ENCODE measurements around the gene IFNGR2.
A peak's percentile ranks its signal among the peaks of the same experiment; 100 is the strongest.

The IFNGR2 gene

DNA sequence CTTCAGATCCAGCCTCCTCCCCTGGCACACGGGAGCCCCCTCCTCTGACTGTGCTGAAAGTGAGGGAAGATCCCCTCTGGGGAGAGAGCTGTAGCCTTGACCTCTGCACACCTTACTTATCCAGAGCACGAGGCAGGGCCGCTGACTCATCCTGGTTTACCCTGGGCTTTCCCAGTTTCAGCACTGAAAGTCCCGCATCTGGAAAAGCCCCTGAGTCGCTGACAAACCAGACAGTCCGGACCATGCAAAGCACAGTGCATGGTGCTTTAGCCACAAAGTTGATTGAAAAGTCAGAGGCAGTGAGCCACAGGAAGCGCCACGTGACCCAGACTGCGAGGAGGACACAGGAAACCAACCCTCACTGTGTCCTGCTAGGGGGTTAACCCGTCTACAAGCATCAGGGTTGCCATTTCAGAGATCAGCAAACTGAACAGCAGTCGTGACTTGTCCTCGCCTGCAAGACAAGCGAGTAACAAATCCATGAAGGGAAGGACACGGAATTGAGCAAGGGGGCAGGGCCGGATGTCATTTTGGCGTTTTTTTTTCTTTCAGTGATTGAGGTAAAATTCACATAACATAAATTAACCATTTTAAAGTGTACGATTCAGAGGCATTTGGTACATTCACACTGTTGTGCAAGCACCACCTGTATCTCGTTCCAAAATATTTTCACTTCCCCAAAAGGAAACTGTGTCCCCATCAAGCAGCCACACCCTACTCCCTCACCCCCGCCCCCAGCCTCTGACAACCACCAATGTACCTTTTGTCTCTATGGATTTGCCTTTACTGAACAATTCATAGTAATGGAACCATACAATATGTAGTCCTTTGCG lies 19.9 kb upstream of the IFNGR2 start:
- H3K27ac Mint-ChIP-seq: peak overlapping the region; percentile 82
- H3K36me3 Mint-ChIP-seq (ENCODE audit: low read depth): peaks cover 1% of the 10 kb centered on the region
- H3K27me3 Mint-ChIP-seq (ENCODE audit: low read depth): peaks cover 12% of the 10 kb centered on the region
- no peaks in the 10 kb centered on the region for H3K9me3 Mint-ChIP-seq
- H3K4me1 Mint-ChIP-seq (ENCODE audit: low read depth): peaks cover 53% of the 10 kb centered on the region
- peak overlapping the region; percentile 82 for H3K4me3 Mint-ChIP-seq
- peak; percentile 89 for DNase-seq (ENCODE audit: low spot score)

DNA sequence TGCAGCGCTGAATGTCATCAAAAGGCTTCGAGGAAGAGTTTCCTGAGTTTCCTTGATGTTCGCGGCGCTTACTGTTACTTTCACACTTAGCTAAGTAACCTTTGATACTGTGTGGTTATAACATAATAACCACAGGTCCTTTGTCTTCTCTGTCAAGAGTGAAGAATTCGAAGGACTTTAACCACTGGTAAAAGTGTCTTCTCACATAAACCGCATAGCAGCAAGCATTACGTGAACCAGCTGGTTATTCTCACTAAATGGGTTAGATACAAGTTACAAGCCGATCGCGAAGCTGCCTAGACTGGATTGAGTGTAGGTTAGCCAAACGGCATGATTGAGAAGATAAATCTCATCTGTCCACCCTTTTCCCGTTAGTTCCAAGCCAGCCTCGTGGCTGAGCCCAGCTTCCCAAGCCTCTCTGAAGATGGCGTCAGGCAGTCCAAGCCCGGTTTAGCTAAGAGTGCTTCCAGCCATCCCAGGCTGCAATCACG lies 18.3 kb upstream of the IFNGR2 start:
- peak overlapping the region; percentile 71 for H3K4me3 Mint-ChIP-seq
- DNase-seq (ENCODE audit: low spot score): peak; percentile 45
- no peaks in the 10 kb centered on the region for H3K9me3 Mint-ChIP-seq
- peak overlapping the region; percentile 62 for H3K27ac Mint-ChIP-seq
- peaks cover 15% of the 10 kb centered on the region for H3K27me3 Mint-ChIP-seq (ENCODE audit: low read depth)
- H3K36me3 Mint-ChIP-seq (ENCODE audit: low read depth): peaks cover 1% of the 10 kb centered on the region
- H3K4me1 Mint-ChIP-seq (ENCODE audit: low read depth): peaks cover 50% of the 10 kb centered on the region

DNA sequence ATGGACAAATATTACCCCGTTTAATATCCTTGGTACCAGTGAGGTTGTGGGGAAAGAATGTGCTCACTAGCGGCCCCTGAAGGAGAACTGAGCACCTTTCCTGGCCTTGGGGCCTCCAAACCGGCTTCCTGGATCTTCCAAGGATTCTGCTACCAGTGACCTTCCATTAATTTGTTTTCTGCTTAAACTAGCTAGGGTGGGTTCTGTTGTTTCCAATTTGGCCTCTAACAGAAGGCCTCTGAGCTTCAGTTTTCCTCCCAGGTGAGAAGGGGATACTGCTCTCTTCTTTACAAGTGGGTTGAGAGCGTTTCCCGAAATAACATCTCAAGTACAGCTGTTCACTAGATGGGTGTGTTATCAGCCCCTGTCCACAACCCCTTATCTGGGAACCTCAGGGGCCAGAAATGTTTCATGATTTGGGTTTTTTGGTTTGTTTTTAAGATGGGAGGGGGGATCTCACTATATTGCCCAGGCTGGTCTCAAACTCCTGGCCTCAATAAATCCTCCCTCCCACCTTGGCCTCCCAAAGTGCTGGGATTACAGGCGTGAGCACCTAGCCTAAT lies 16.9 kb upstream of the IFNGR2 start:
- Mint-ChIP-seq H3K9me3 (no peaks in the 10 kb centered on the region), H3K4me3 (no peak overlapping the region), H3K4me1 (ENCODE audit: low read depth) (peaks cover 36% of the 10 kb centered on the region), H3K36me3 (ENCODE audit: low read depth) (peaks cover 1% of the 10 kb centered on the region), H3K27ac (no peak overlapping the region), H3K27me3 (ENCODE audit: low read depth) (peaks cover 24% of the 10 kb centered on the region)
- no peak for DNase-seq (ENCODE audit: low spot score)

DNA sequence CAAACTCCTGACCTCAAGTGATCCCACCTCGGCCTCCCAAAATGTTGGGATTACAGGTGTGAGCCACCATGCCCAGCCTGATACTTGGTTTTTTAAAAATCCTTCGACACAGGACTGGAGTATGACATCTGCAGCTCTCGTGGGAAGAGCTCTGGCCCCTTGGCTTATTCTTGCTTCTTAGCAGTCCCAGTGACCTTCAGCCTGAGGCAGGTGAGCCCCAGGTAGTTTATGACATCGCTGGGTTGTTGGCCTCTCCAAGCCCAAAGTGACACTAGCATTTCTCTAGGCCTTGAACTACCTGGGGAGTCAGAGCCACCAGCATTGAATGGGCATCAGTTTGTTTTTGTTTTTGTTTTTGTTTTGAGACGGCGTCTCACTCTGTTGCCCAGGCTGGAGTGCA lies 15.9 kb upstream of the IFNGR2 start:
- no peak overlapping the region for H3K27ac Mint-ChIP-seq

DNA sequence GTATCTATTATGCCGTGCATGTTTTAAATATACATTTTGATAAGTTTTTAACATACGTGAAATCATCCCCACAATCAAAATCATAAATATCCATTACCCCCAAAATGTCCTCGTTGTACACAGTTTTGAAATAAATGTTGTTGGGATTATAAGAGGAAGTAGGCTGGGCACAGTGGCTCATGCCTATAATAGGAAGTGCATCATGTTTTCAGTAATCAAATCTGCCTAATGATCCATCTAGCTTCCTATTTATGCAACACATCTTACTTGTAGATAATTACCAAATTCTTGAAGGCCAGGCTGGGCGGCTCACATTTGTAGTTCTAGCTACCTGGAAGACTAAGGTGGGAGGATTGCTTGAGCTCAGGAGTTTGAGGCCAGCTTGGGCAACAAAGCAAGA lies 15.0 kb upstream of the IFNGR2 start:
- H3K27me3 Mint-ChIP-seq (ENCODE audit: low read depth): peaks cover 32% of the 10 kb centered on the region
- H3K4me3 Mint-ChIP-seq: no peak overlapping the region
- peaks cover 19% of the 10 kb centered on the region for H3K4me1 Mint-ChIP-seq (ENCODE audit: low read depth)
- no peak for DNase-seq (ENCODE audit: low spot score)
- no peak overlapping the region for H3K27ac Mint-ChIP-seq
- peaks cover 1% of the 10 kb centered on the region for H3K36me3 Mint-ChIP-seq (ENCODE audit: low read depth)
- H3K9me3 Mint-ChIP-seq: no peaks in the 10 kb centered on the region

More for the DNA sequence above, 15.9 kb upstream of the IFNGR2 start:
- Mint-ChIP-seq H3K4me1 (ENCODE audit: low read depth) (peaks cover 28% of the 10 kb centered on the region), H3K9me3 (no peaks in the 10 kb centered on the region), H3K27me3 (ENCODE audit: low read depth) (peaks cover 28% of the 10 kb centered on the region), H3K36me3 (ENCODE audit: low read depth) (peaks cover 1% of the 10 kb centered on the region), H3K4me3 (no peak overlapping the region)
- DNase-seq (ENCODE audit: low spot score): no peak

DNA sequence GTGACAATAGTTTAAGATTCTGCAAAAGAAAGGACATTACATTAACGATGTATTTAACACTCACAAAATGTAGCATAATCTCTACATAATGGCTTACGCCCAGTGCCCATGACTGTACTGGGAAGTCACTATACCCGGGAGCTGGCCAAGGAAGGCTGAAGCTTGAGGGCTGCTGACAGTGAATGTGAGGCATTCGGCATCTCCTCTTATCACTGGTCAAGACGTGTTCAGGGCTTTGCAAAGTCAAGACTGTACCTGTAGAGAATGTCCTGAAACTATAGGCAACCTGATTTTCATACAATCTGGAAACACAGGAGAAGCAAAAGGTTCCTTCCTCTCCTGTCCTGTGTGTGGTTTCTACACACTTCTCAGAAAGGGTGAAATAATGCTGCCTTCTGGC lies 12.7 kb upstream of the IFNGR2 start:
- H3K27me3 Mint-ChIP-seq (ENCODE audit: low read depth): peaks cover 31% of the 10 kb centered on the region
- DNase-seq (ENCODE audit: low spot score): no peak
- no peaks in the 10 kb centered on the region for H3K9me3 Mint-ChIP-seq
- H3K4me1 Mint-ChIP-seq (ENCODE audit: low read depth): no peaks in the 10 kb centered on the region
- peaks cover 1% of the 10 kb centered on the region for H3K36me3 Mint-ChIP-seq (ENCODE audit: low read depth)
- H3K27ac Mint-ChIP-seq: no peak overlapping the region
- H3K4me3 Mint-ChIP-seq: no peak overlapping the region

DNA sequence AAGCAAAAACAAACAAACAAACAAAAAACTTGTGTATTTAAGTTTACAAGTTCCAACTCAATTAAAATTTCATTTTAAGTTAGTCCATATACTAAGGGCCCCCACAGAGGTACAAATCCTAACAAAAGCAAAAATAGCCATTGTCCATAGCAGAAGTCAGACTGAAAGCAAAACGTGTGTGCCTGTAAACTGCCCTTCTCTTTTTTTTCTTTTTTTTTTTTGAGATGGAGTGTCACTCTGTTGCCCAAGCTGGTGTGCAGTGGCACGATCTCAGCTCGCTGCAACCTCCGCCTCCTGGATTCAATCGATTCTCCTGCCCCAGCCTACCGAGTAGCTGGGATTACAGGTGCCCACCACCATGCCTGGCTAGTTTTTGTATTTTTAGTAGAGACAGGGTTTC lies 11.6 kb upstream of the IFNGR2 start:
- Mint-ChIP-seq H3K4me1 (ENCODE audit: low read depth) (no peaks in the 10 kb centered on the region), H3K27ac (no peak overlapping the region), H3K27me3 (ENCODE audit: low read depth) (peaks cover 30% of the 10 kb centered on the region), H3K36me3 (ENCODE audit: low read depth) (no peaks in the 10 kb centered on the region), H3K9me3 (no peaks in the 10 kb centered on the region), H3K4me3 (no peak overlapping the region)
- DNase-seq (ENCODE audit: low spot score): no peak

DNA sequence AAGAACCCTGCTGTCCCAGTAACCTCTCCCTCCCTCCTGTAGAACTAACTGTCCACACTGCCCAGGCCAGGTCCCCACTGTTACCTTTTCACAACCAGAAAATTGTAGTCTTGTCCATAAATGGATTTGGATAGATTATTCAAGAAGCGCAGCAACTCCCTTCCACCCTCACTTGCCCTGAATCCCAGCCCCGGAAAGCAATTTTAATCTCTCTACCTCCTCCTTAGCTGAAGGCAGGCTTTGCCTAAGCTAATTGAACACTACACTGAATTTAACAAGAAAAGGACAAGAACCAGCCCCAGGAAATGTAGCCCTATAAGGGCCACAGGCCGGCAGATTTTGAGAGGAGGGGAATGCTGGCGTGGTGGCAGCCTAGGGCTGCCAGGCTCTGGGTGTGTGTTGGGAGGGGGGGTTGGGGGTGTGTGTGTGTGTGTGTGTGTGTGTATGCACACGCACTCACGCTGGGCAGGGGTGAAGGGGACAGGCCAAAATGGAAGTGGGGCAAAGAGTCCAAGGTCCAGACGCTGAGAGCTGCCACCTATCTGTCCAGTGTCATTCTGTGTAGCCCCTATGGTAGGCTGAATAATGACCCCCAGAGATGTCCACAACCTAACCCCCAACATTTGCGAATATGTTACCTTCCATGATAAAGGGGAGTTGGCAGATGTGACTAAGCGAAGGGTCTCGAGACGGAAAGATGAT lies 10.8 kb upstream of the IFNGR2 start:
- Mint-ChIP-seq H3K36me3 (ENCODE audit: low read depth) (no peaks in the 10 kb centered on the region), H3K4me1 (ENCODE audit: low read depth) (no peaks in the 10 kb centered on the region), H3K4me3 (no peak overlapping the region), H3K27me3 (ENCODE audit: low read depth) (peaks cover 30% of the 10 kb centered on the region), H3K9me3 (no peaks in the 10 kb centered on the region), H3K27ac (no peak overlapping the region)
- no peak for DNase-seq (ENCODE audit: low spot score)

DNA sequence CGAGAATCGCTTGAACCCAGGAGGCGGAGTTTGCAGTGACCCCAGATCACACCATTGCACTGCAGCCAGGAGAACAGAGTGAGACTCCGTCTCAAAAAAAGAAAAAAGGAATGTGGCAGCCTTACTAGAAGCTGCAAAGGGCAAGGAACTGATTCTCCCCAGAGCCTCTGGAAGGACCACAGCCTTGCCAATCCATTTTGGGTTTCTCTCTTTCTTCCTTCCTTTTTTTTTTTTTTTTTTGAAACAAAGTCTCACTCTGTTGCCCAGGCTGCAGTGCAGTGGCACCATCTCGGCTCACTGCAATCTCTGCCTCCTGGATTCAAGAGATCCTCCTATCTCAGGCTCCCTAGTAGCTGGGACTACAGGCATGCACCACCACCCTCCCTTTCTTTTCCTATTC lies 9.9 kb upstream of the IFNGR2 start:
- Mint-ChIP-seq H3K9me3 (no peaks in the 10 kb centered on the region), H3K4me3 (no peak overlapping the region), H3K27me3 (ENCODE audit: low read depth) (peaks cover 26% of the 10 kb centered on the region), H3K4me1 (ENCODE audit: low read depth) (no peaks in the 10 kb centered on the region), H3K36me3 (ENCODE audit: low read depth) (no peaks in the 10 kb centered on the region), H3K27ac (no peak overlapping the region)
- DNase-seq (ENCODE audit: low spot score): no peak

DNA sequence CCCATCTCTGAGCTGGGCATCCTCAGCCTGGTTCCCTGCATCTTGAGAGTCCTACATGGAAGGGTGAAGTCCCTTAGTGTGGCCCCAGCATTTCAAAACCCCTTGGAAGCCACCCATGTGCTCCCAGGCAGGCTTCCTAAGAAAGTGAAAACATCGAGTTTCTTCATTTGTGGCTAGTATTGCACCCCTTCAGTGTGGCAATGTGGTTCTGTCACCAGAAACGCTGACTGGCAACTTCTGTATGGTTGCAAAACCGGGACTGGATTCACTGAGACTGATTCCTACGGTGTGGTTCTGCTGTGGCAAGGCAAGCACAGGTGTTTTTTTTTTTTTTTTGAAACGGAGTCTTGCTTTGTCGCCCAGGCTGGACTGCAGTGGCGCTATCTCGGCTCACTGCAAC lies 9.0 kb upstream of the IFNGR2 start:
- Mint-ChIP-seq H3K9me3 (no peaks in the 10 kb centered on the region), H3K36me3 (ENCODE audit: low read depth) (no peaks in the 10 kb centered on the region), H3K4me3 (no peak overlapping the region), H3K27ac (no peak overlapping the region), H3K4me1 (ENCODE audit: low read depth) (no peaks in the 10 kb centered on the region), H3K27me3 (ENCODE audit: low read depth) (peaks cover 24% of the 10 kb centered on the region)
- no peak for DNase-seq (ENCODE audit: low spot score)

DNA sequence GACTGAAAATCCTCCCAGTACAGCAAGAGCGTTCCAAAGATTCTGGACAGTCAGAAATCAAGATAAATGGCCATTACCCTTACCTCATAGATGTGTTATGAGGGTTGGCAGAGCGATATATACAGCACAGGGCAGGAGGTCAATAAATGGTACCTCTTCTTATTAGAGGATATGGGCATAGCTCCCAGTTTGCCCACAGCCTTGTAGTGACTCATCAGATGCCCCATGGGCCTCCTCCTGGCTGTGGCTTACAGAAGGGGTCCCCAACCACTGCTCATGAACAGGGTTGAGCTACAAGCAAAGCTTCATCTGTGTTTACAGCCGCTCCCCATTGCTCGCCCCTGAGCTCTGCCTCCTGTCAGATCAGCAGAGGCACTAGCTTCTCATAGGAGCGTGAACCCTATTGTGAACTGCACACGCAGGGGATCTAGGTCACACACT lies 7.3 kb upstream of the IFNGR2 start:
- H3K27me3 Mint-ChIP-seq (ENCODE audit: low read depth): peaks cover 14% of the 10 kb centered on the region
- H3K36me3 Mint-ChIP-seq (ENCODE audit: low read depth): no peaks in the 10 kb centered on the region

DNA sequence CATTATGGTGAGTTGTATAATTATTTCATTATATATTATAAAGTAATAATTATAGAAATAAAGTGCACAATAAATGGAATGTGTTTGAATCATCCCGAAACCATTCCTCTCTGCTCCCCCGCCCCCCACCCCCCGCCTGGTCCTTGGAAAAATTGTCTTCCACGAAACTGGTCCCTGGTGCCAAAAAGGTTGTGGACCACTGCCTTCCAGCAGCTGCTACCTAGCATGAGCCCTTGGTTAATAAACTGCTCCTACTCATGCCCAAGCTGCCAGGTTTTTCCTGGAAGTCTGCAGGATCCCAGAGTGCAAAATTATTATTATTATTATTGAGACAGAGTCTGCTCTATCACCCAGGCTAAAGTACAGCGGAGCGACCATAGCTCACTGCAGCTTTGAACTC lies 6.8 kb upstream of the IFNGR2 start:
- peaks cover 9% of the 10 kb centered on the region for H3K4me1 Mint-ChIP-seq (ENCODE audit: low read depth)
- no peak for DNase-seq (ENCODE audit: low spot score)
- H3K27me3 Mint-ChIP-seq (ENCODE audit: low read depth): peaks cover 16% of the 10 kb centered on the region
- H3K27ac Mint-ChIP-seq: no peak overlapping the region
- no peak overlapping the region for H3K4me3 Mint-ChIP-seq
- no peaks in the 10 kb centered on the region for H3K9me3 Mint-ChIP-seq
- no peaks in the 10 kb centered on the region for H3K36me3 Mint-ChIP-seq (ENCODE audit: low read depth)

More for the DNA sequence above, 7.3 kb upstream of the IFNGR2 start:
- DNase-seq (ENCODE audit: low spot score): no peak
- no peak overlapping the region for H3K27ac Mint-ChIP-seq
- H3K4me3 Mint-ChIP-seq: no peak overlapping the region
- H3K4me1 Mint-ChIP-seq (ENCODE audit: low read depth): peaks cover 8% of the 10 kb centered on the region
- no peaks in the 10 kb centered on the region for H3K9me3 Mint-ChIP-seq

DNA sequence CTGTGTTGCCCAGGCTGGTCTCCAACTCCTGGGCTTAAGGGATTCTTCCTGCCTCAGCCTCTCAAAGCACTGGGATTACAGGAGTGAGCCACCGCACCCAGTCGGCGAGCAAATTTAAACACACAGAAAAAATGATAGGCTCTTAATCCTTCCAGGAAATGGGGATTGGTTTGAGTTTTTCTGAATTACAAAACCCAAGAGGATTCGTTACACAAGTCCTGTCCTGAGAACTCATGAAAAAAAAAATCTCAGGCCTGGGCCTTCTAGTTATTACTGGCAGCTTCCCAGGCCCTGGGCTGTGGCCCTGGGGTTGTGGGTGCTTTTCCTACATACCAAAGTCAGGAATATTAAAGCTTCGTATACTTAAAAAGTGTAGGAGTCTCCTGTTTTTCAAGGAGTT lies 6.3 kb upstream of the IFNGR2 start:
- H3K9me3 Mint-ChIP-seq: no peaks in the 10 kb centered on the region
- peaks cover 9% of the 10 kb centered on the region for H3K4me1 Mint-ChIP-seq (ENCODE audit: low read depth)
- no peak for DNase-seq (ENCODE audit: low spot score)
- H3K36me3 Mint-ChIP-seq (ENCODE audit: low read depth): no peaks in the 10 kb centered on the region
- H3K27me3 Mint-ChIP-seq (ENCODE audit: low read depth): peaks cover 17% of the 10 kb centered on the region
- H3K27ac Mint-ChIP-seq: no peak overlapping the region
- no peak overlapping the region for H3K4me3 Mint-ChIP-seq

DNA sequence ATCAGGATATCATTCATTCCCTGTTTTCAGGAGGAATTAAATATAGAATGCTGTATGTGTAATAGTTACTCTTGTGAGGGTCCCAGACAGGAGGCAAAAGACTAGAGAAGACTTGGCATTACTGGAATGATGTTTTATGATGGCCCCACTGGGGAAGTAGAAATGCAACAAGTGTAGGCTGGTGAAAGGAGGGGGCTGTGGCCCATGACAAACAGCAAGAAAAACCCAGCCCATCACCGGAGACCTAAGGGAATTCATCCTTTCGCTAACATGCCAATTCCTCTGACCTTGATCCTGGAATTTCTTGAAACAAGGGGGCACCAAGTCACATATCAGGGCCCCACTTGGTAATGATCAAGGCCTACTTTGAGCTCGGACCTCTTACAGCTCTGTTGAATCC lies 5.5 kb upstream of the IFNGR2 start:
- H3K4me3 Mint-ChIP-seq: no peak overlapping the region
- H3K4me1 Mint-ChIP-seq (ENCODE audit: low read depth): peaks cover 9% of the 10 kb centered on the region
- peaks cover 14% of the 10 kb centered on the region for H3K27me3 Mint-ChIP-seq (ENCODE audit: low read depth)
- no peak overlapping the region for H3K27ac Mint-ChIP-seq
- no peaks in the 10 kb centered on the region for H3K9me3 Mint-ChIP-seq
- no peaks in the 10 kb centered on the region for H3K36me3 Mint-ChIP-seq (ENCODE audit: low read depth)
- no peak for DNase-seq (ENCODE audit: low spot score)
